GM12878 (cell line): ENCODE results near the gene CACTIN.

Experiments
- BHLHE40 ChIP-seq, 2 experiments: fragments of 450-650 bp in 1 of 2; IDR thresholded peaks; 2 replicates each; pipeline ENCODE4 v1.6.1; 2011 to 2017; ENCODE audit warnings: low read depth in 2 of 2, borderline replicate concordance in 1 of 2, improper control_type of control experiment in 1 of 2, low read length in 1 of 2, mild to moderate bottlenecking in 1 of 2
- CEBPB ChIP-seq, 2 experiments: fragments of 150-350 bp in 1 of 2; IDR thresholded peaks; 2 replicates each; pipeline ENCODE4 v1.6.1; 2012 to 2014; ENCODE audit warnings: low read depth in 2 of 2, low read length in 2 of 2, borderline replicate concordance in 1 of 2, inconsistent platforms in 1 of 2
- CTCF ChIP-seq, 3 experiments: IDR thresholded peaks in 2 of 3; conservative IDR thresholded peaks in 1 of 3; 2 replicates each; pipeline ENCODE4 v1.5.1; 2011; ENCODE audit warnings: low read depth in 3 of 3, low read length in 3 of 3, mild to moderate bottlenecking in 3 of 3, control low read depth in 2 of 3, moderate library complexity in 2 of 3, inconsistent platforms in 1 of 3, mixed read lengths in 1 of 3; ENCODE audit not compliant: control insufficient read depth in 2 of 3, insufficient read depth in 1 of 3; ENCODE audit errors: extremely low read depth in 1 of 3
- EZH2 ChIP-seq: IDR thresholded peaks from 2 replicates; pipeline ENCODE4 v1.6.1; 2012; ENCODE audit warnings: low read depth, mild to moderate bottlenecking, control low read depth, inconsistent platforms, low read length, borderline replicate concordance; ENCODE audit not compliant: control insufficient read depth
- FOS ChIP-seq: IDR thresholded peaks from 3 replicates; pipeline ENCODE4 v1.6.1; 2011; ENCODE audit warnings: borderline replicate concordance; ENCODE audit not compliant: insufficient read length; ENCODE audit errors: extremely low read depth
- FOXK2 ChIP-seq: fragments of 450-650 bp; IDR thresholded peaks from 2 replicates; pipeline ENCODE4 v1.6.1; 2017; ENCODE audit warnings: mild to moderate bottlenecking, moderate library complexity
- KLF5 ChIP-seq: fragments of 450-650 bp; IDR thresholded peaks from 2 replicates; pipeline ENCODE4 v1.6.1; 2014; ENCODE audit warnings: mild to moderate bottlenecking; ENCODE audit not compliant: partially characterized antibody
- NR2F1 ChIP-seq: fragments of 450-650 bp; conservative IDR thresholded peaks from 2 replicates; pipeline ENCODE4 v1.6.1; 2017; ENCODE audit warnings: mild to moderate bottlenecking
- NRF1 ChIP-seq: conservative IDR thresholded peaks from 2 replicates; pipeline ENCODE4 v1.6.1; 2011; ENCODE audit warnings: mild to moderate bottlenecking, low read depth, low read length, improper control_type of control experiment
- POLR2A ChIP-seq: IDR thresholded peaks from 2 replicates; pipeline ENCODE4 v1.6.1; 2011; ENCODE audit warnings: low read depth, mild to moderate bottlenecking, low read length
- POLR2AphosphoS5 ChIP-seq: IDR thresholded peaks from 2 replicates; pipeline ENCODE4 v1.6.1; 2011; ENCODE audit warnings: mild to moderate bottlenecking, low read length, inconsistent platforms
- ZBED1 ChIP-seq: IDR thresholded peaks from 2 replicates; pipeline ENCODE4 v1.6.1; 2016; ENCODE audit warnings: borderline replicate concordance
- ZSCAN29 ChIP-seq: fragments of 450-650 bp; IDR thresholded peaks from 2 replicates; pipeline ENCODE4 v1.6.1; 2017; ENCODE audit warnings: mild to moderate bottlenecking, moderate library complexity

- no peak for TF ChIP-seq CTCF (IDR thresholded peaks at IDR 0.05 in 2 of 3, conservative IDR thresholded peaks at IDR 0.05 in 1 of 3; ENCODE audit: control insufficient read depth in 2 of 3, extremely low read depth in 1 of 3, insufficient read depth in 1 of 3, low read depth in 3 of 3, low read length in 3 of 3)
- TF ChIP-seq BHLHE40 (IDR thresholded peaks at IDR 0.05; ENCODE audit: borderline replicate concordance in 1 of 2, low read depth in 2 of 2, low read length in 1 of 2) = no peak
- no peak for TF ChIP-seq KLF5
- no peak for TF ChIP-seq EZH2
- no peak for TF ChIP-seq ZBED1
- no peak for TF ChIP-seq NRF1
- no peak for TF ChIP-seq FOXK2
- no peak for TF ChIP-seq POLR2AphosphoS5
- TF ChIP-seq FOS = no peak
- TF ChIP-seq POLR2A = peak; percentile 26; the same call in 1 of the 2 replicates
- no peak for TF ChIP-seq ZSCAN29
- TF ChIP-seq NR2F1 = no peak
- TF ChIP-seq CEBPB (IDR thresholded peaks at IDR 0.05; ENCODE audit: borderline replicate concordance in 1 of 2, low read depth in 2 of 2, low read length in 2 of 2) = no peak
Measured at GRCh38 chr19:3576696-3577443, 49.7 kb downstream of the CACTIN start.
